ENCODE measurements around the gene FGF6.

DNA sequence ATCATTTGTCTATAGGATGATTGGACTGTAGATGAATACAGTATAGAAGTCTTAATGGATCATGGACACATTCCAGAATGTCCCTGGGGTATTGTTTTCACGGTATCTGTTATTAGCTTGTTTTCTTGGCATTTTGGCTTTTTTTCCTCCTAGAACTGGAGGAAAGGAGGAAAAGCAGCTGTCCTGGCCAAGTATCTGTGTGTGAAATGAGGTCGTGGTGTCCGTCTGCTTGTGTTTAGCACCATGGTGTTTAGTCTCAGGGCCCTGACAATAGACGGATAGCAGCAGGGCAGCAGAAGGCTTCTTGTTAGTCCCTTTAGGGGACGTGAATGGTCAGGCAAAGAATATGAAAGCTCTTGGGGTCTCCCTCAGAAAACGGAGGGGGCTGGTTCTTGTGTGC lies 21.2 kb downstream of the FGF6 start:
- TF ChIP-seq, protein P1, sequence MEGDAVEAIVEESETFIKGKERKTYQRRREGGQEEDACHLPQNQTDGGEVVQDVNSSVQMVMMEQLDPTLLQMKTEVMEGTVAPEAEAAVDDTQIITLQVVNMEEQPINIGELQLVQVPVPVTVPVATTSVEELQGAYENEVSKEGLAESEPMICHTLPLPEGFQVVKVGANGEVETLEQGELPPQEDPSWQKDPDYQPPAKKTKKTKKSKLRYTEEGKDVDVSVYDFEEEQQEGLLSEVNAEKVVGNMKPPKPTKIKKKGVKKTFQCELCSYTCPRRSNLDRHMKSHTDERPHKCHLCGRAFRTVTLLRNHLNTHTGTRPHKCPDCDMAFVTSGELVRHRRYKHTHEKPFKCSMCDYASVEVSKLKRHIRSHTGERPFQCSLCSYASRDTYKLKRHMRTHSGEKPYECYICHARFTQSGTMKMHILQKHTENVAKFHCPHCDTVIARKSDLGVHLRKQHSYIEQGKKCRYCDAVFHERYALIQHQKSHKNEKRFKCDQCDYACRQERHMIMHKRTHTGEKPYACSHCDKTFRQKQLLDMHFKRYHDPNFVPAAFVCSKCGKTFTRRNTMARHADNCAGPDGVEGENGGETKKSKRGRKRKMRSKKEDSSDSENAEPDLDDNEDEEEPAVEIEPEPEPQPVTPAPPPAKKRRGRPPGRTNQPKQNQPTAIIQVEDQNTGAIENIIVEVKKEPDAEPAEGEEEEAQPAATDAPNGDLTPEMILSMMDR (conservative IDR thresholded peaks at IDR 0.05; ENCODE audit: low read length) = no peak
- TF ChIP-seq EZH2phosphoT487 (IDR thresholded peaks at IDR 0.05; ENCODE audit: borderline replicate concordance) = no peak
